22Rv1 (cell line): Measurements from ENCODE around the gene SRRD.
A peak's percentile ranks its signal among the peaks of the same experiment; 100 is the strongest.

Experiments
- H3K27ac ChIP-seq: fragments of 450-650 bp; 2 replicates; pipeline ENCODE4 v1.5.1; 2017
- CTCF ChIP-seq: fragments of 450-650 bp; IDR thresholded peaks from 2 replicates; pipeline ENCODE4 v1.5.1; 2017; ENCODE audit warnings: mild to moderate bottlenecking
- ZFX ChIP-seq: fragments of 450-650 bp; IDR thresholded peaks from 2 replicates; pipeline ENCODE4 v1.6.1; 2017; ENCODE audit warnings: antibody characterized with exemption, borderline replicate concordance

SRRD gene

GRCh38 chr22:26494506-26494905, 10.8 kb downstream of the SRRD start:
- TF ChIP-seq ZFX (no peak), CTCF (no peak)
- H3K27ac ChIP-seq: no peak overlapping the region

GRCh38 chr22:26496456-26496855, 12.8 kb downstream of the SRRD start:
- H3K27ac ChIP-seq: no peak overlapping the region

GRCh38 chr22:26499188-26499703, 15.6 kb downstream of the SRRD start:
- H3K27ac ChIP-seq: no peak overlapping the region
- no peak for TF ChIP-seq CTCF
- TF ChIP-seq ZFX: no peak

More at GRCh38 chr22:26496456-26496855, 12.8 kb downstream of the SRRD start:
- TF ChIP-seq ZFX (no peak), CTCF (no peak)

- H3K27ac ChIP-seq: no peak overlapping the region
- TF ChIP-seq CTCF: no peak
- no peak for TF ChIP-seq ZFX
Measured at GRCh38 chr22:26501996-26502395, 18.3 kb downstream of the SRRD start.

GRCh38 chr22:26502688-26503561, 19.2 kb downstream of the SRRD start:
- H3K27ac ChIP-seq: no peak overlapping the region
- TF ChIP-seq CTCF (peak; percentile 55), ZFX (no peak)

- TF ChIP-seq ZFX (no peak), CTCF (no peak)
- H3K27ac ChIP-seq: no peak overlapping the region
Measured at GRCh38 chr22:26503758-26504157, 20.1 kb downstream of the SRRD start.

- no peak overlapping the region for H3K27ac ChIP-seq
- no peak for TF ChIP-seq CTCF
- no peak for TF ChIP-seq ZFX
Measured at GRCh38 chr22:26508148-26508547, 24.5 kb downstream of the SRRD start.
